Hepatocyte (in vitro differentiated cells): ENCODE results near the gene SLC36A3.

ENCODE experiments used
- CTCF ChIP-seq: fragments of 200-600 bp; sonication (generic); IDR thresholded peaks from 2 replicates; pipeline ENCODE4 v1.5.1; 2016; ENCODE audit warnings: antibody characterized with exemption, mild to moderate bottlenecking; ENCODE audit not compliant: poor library complexity
- EZH2 ChIP-seq: fragments of 200-600 bp; sonication (generic); IDR thresholded peaks from 2 replicates; pipeline ENCODE4 v1.6.1; 2016; ENCODE audit warnings: antibody characterized with exemption, mild to moderate bottlenecking, borderline replicate concordance
- EZH2phosphoT487 ChIP-seq: fragments of 200-600 bp; sonication (generic); IDR thresholded peaks from one replicate; pipeline ENCODE4 v1.6.1; 2018; ENCODE audit warnings: antibody characterized with exemption, mild to moderate bottlenecking, low read depth, moderate library complexity; ENCODE audit not compliant: unreplicated experiment, severe bottlenecking

- TF ChIP-seq CTCF (no peak), EZH2 (no peak), EZH2phosphoT487 (no peak)
These were observed 45.8 kb downstream of the SLC36A3 start for GRCh38 chr5:151257731-151258181.
